ENCODE measurements around the gene LYSET.

The LYSET gene

DNA sequence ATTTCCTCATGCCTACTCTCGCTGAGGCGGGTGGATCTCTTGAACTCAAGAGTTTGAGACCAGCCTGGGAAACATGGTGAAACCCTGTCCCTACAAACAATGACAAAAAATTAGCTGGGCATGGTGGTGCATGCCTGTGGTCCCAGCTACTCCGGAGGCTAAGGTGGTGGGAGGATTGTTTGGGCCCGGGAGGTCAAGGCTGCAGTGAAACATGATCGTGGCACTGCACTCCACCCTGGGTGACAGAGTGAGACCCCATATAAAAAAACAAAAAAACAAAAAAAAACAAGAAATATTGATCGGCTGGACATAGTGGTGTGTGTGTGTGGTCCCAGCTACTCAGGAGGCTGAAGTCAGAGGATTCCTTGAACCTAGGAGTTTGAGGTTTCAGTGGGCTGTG, 9.6 kb upstream of the LYSET start:
- DNase-seq (ENCODE audit: insufficient read length, low spot score) (no peak), FAIRE-seq (no peak)
- TF ChIP-seq, protein P1, sequence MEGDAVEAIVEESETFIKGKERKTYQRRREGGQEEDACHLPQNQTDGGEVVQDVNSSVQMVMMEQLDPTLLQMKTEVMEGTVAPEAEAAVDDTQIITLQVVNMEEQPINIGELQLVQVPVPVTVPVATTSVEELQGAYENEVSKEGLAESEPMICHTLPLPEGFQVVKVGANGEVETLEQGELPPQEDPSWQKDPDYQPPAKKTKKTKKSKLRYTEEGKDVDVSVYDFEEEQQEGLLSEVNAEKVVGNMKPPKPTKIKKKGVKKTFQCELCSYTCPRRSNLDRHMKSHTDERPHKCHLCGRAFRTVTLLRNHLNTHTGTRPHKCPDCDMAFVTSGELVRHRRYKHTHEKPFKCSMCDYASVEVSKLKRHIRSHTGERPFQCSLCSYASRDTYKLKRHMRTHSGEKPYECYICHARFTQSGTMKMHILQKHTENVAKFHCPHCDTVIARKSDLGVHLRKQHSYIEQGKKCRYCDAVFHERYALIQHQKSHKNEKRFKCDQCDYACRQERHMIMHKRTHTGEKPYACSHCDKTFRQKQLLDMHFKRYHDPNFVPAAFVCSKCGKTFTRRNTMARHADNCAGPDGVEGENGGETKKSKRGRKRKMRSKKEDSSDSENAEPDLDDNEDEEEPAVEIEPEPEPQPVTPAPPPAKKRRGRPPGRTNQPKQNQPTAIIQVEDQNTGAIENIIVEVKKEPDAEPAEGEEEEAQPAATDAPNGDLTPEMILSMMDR (IDR thresholded peaks at IDR 0.05; ENCODE audit: insufficient read depth, missing control alignments) = no peak

GRCh38 chr14:93183596-93184317, 1.4 kb upstream of the LYSET start:
- FAIRE-seq (no peak), DNase-seq (ENCODE audit: insufficient read length, low spot score) (no peak)
- TF ChIP-seq, protein P1 (IDR thresholded peaks at IDR 0.05; ENCODE audit: insufficient read depth, missing control alignments) = no peak

- no peak for DNase-seq (ENCODE audit: insufficient read length, low spot score)
- TF ChIP-seq, protein P1 (IDR thresholded peaks at IDR 0.05; ENCODE audit: insufficient read depth, missing control alignments) = no peak
- FAIRE-seq = no peak
Observed at GRCh38 chr14:93185349-93185720, 218 bp downstream of the LYSET start.

- DNase-seq (ENCODE audit: insufficient read length, low spot score) = no peak
- TF ChIP-seq, protein P1 (IDR thresholded peaks at IDR 0.05; ENCODE audit: insufficient read depth, missing control alignments) = no peak
- no peak for FAIRE-seq
Observed at GRCh38 chr14:93186466-93186865, 1.3 kb downstream of the LYSET start.

GRCh38 chr14:93186956-93187355, 1.8 kb downstream of the LYSET start:
- TF ChIP-seq, protein P1 (IDR thresholded peaks at IDR 0.05; ENCODE audit: insufficient read depth, missing control alignments) = no peak
- DNase-seq (ENCODE audit: insufficient read length, low spot score) (no peak), FAIRE-seq (no peak)

- FAIRE-seq (no peak), DNase-seq (ENCODE audit: insufficient read length, low spot score) (no peak)
- TF ChIP-seq, protein P1 (IDR thresholded peaks at IDR 0.05; ENCODE audit: insufficient read depth, missing control alignments) = no peak
Observed at GRCh38 chr14:93195316-93195999, 10.3 kb downstream of the LYSET start.

GRCh38 chr14:93199031-93199430, 13.9 kb downstream of the LYSET start:
- DNase-seq (ENCODE audit: insufficient read length, low spot score) (peak; percentile 34), FAIRE-seq (no peak)
- TF ChIP-seq, protein P1 (IDR thresholded peaks at IDR 0.05; ENCODE audit: insufficient read depth, missing control alignments) = no peak
